ENCODE data around the gene PRDM16.

PRDM16 gene

DNA sequence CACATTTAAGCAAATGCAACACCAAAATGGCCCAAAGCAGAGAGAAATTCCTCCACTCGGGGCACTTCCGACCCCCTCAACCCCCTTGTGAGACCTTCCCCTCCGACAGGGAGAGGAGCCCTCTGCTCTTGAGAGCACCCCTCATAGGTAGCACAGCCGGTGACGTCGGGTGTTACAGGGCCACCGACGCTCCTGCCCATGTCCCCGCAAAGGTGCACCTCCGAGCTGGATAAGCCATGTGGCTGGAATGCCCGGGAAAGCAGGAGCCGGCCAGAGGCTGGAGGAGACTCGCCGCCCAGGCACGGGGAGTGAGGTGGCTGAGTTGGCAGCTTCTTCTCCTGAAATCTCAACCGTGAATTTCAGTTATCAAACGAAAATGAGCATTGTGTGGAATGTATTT lies 318.4 kb downstream of the PRDM16 start:
- no peaks in the 10 kb centered on the region for H3K27me3 ChIP-seq (ENCODE audit: insufficient read depth, low read depth, severe bottlenecking)
- no peak for DNase-seq
- H3K27ac ChIP-seq, result no peak overlapping the region
- TF ChIP-seq, protein P1, sequence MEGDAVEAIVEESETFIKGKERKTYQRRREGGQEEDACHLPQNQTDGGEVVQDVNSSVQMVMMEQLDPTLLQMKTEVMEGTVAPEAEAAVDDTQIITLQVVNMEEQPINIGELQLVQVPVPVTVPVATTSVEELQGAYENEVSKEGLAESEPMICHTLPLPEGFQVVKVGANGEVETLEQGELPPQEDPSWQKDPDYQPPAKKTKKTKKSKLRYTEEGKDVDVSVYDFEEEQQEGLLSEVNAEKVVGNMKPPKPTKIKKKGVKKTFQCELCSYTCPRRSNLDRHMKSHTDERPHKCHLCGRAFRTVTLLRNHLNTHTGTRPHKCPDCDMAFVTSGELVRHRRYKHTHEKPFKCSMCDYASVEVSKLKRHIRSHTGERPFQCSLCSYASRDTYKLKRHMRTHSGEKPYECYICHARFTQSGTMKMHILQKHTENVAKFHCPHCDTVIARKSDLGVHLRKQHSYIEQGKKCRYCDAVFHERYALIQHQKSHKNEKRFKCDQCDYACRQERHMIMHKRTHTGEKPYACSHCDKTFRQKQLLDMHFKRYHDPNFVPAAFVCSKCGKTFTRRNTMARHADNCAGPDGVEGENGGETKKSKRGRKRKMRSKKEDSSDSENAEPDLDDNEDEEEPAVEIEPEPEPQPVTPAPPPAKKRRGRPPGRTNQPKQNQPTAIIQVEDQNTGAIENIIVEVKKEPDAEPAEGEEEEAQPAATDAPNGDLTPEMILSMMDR (IDR thresholded peaks at IDR 0.05; ENCODE audit: low read depth, low read length), result no peak
- H3K9me3 ChIP-seq (ENCODE audit: severe bottlenecking), result no peaks in the 10 kb centered on the region
- H3K36me3 ChIP-seq, result no peaks in the 10 kb centered on the region
- no peak overlapping the region for H3K4me3 ChIP-seq (ENCODE audit: low read depth, low read length)

GRCh38 chr1:3389093-3389833 lies 320.3 kb downstream of the PRDM16 start:
- no peaks in the 10 kb centered on the region for H3K27me3 ChIP-seq (ENCODE audit: insufficient read depth, low read depth, severe bottlenecking)
- no peaks in the 10 kb centered on the region for H3K9me3 ChIP-seq (ENCODE audit: severe bottlenecking)
- no peak overlapping the region for H3K4me3 ChIP-seq (ENCODE audit: low read depth, low read length)
- TF ChIP-seq, protein P1 (IDR thresholded peaks at IDR 0.05; ENCODE audit: low read depth, low read length), result no peak
- no peaks in the 10 kb centered on the region for H3K36me3 ChIP-seq
- no peak for DNase-seq
- H3K27ac ChIP-seq, result no peak overlapping the region

- TF ChIP-seq, protein P1 (IDR thresholded peaks at IDR 0.05; ENCODE audit: low read depth, low read length), result no peak
- Histone ChIP-seq H3K36me3 (no peaks in the 10 kb centered on the region), H3K27me3 (ENCODE audit: insufficient read depth, low read depth, severe bottlenecking) (no peaks in the 10 kb centered on the region), H3K4me3 (ENCODE audit: low read depth, low read length) (no peak overlapping the region), H3K9me3 (ENCODE audit: severe bottlenecking) (no peaks in the 10 kb centered on the region), H3K27ac (no peak overlapping the region)
- DNase-seq, result no peak
Observed at GRCh38 chr1:3390291-3390690, 321.3 kb downstream of the PRDM16 start.

GRCh38 chr1:3391711-3392110 lies 322.7 kb downstream of the PRDM16 start:
- Histone ChIP-seq H3K4me3 (ENCODE audit: low read depth, low read length) (no peak overlapping the region), H3K27me3 (ENCODE audit: insufficient read depth, low read depth, severe bottlenecking) (no peaks in the 10 kb centered on the region), H3K36me3 (no peaks in the 10 kb centered on the region), H3K9me3 (ENCODE audit: severe bottlenecking) (no peaks in the 10 kb centered on the region), H3K27ac (no peak overlapping the region)
- no peak for DNase-seq
- TF ChIP-seq, protein P1 (IDR thresholded peaks at IDR 0.05; ENCODE audit: low read depth, low read length), result no peak

GRCh38 chr1:3393024-3393986 lies 324.3 kb downstream of the PRDM16 start:
- H3K9me3 ChIP-seq (ENCODE audit: severe bottlenecking), result no peaks in the 10 kb centered on the region
- no peaks in the 10 kb centered on the region for H3K36me3 ChIP-seq
- no peak for DNase-seq
- no peak overlapping the region for H3K27ac ChIP-seq
- TF ChIP-seq, protein P1 (IDR thresholded peaks at IDR 0.05; ENCODE audit: low read depth, low read length), result no peak
- H3K27me3 ChIP-seq (ENCODE audit: insufficient read depth, low read depth, severe bottlenecking), result no peaks in the 10 kb centered on the region
- H3K4me3 ChIP-seq (ENCODE audit: low read depth, low read length), result no peak overlapping the region

Measured in WERI-Rb-1 (cell line).